IPS-18c (cell line): ENCODE results near the gene ATG5.
"Not testable (repeated sequence)": the region's sequence is repeated elsewhere in the genome, so short reads cannot be mapped to it uniquely, and the experiment has no call there.

ENCODE experiments used
- H3K4me3 ChIP-seq: 2 replicates; pipeline ENCODE4 v1.7.0; 2013; ENCODE audit warnings: low read depth, mild to moderate bottlenecking, low read length, moderate library complexity; ENCODE audit not compliant: insufficient read depth
- H3K9me3 ChIP-seq: one replicate; pipeline ENCODE4 v1.6.1; 2013; ENCODE audit warnings: mild to moderate bottlenecking, low read length, moderate library complexity; ENCODE audit not compliant: control insufficient read depth, insufficient read depth

Gene ATG5

DNA sequence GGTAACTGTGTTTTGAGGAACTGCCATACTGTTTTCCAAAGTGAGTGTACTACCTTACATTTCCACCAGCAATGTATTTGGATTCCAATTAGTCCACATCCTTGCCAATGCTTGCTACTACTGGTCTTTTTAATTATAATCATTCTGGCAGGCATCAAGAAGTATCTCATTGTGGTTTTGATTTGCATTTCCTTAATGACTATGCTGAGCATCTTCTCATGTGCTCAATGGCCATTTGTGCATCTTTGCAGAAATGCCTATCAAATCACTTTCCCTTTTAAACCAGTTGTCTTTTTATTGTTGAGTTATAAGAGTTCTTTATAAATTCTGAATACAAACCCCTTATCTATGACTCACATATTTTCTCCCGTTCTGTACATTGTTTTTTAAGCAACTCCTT, 75.9 kb downstream of the ATG5 start:
- H3K4me3 ChIP-seq = no peak overlapping the region

DNA sequence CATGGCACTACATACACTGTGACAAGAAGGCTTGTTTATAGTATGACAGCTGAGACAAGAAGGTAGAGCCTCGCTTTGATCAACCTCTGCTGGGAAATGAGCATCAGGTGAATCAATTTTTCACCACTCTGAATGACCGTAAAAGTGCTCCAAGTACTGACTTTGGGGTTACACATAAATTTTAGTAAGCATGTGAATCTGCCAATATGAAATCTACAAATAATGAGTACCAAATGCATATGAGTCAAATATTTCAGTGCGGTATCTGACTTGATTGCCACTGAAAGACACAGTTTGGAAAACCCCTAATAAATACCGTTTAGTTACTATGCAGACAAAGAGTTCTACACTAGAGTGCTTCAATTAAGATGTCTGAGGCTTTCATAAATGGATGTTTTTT, 77.8 kb downstream of the ATG5 start:
- H3K9me3 ChIP-seq = no peaks in the 10 kb centered on the region
- H3K4me3 ChIP-seq = no peak overlapping the region

More for the DNA sequence above, 75.9 kb downstream of the ATG5 start:
- no peaks in the 10 kb centered on the region for H3K9me3 ChIP-seq

DNA sequence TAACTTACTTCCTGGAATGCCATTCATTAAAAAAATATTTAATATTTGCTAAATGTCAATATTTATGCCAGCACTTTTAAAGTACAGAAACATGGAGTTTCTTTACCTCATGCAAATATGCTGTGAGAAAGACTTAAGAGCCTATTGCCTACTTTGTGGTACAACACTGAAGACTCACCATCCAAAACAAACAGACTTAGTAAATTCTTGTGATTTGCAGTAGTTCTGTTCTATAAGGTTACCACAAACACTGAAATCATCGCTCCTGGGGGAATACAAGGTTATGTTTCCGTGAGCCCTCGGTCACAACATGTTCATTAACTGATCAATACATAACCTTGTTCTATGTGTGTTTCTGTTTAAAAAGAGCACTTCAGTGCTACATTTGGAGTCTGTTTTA, 78.3 kb downstream of the ATG5 start:
- Histone ChIP-seq H3K4me3 (no peak overlapping the region), H3K9me3 (no peaks in the 10 kb centered on the region)

DNA sequence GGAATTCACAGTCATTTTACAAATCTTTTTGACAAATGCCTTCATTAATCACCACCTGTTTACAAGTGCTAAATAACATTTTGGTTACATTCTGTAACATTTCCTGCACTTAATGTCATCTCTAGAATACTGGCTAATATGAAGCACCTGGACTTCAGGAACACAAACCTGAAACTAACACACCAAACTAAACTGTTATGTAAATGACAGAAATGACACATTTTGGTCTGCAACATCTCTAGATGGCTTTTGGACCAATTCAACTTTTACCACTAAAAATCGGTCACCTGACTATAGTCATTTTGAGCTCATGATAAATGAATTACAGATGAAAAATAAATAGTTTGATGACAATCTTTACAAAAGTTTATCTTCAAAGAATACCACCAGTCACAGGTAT, 80.6 kb downstream of the ATG5 start:
- no peak overlapping the region for H3K4me3 ChIP-seq
- H3K9me3 ChIP-seq = no peaks in the 10 kb centered on the region

DNA sequence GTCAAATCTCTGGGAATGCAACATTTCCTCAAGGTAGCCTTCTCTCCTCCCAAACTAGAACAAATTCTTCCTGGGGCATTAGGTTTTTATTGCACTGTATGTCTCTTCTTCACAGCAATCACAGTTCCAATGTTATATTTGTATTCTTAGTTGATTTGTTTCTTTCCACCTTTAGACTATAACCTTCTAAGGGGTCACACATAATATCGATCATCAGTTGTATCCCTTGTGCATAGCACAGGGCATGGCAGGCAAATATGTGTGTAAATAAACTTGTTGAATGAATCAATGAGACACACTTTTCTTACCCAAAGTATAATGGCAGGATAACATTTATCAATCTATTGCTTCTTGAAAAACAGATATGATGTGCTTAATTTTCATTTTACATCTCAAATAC, 81.0 kb downstream of the ATG5 start:
- H3K9me3 ChIP-seq = no peaks in the 10 kb centered on the region

DNA sequence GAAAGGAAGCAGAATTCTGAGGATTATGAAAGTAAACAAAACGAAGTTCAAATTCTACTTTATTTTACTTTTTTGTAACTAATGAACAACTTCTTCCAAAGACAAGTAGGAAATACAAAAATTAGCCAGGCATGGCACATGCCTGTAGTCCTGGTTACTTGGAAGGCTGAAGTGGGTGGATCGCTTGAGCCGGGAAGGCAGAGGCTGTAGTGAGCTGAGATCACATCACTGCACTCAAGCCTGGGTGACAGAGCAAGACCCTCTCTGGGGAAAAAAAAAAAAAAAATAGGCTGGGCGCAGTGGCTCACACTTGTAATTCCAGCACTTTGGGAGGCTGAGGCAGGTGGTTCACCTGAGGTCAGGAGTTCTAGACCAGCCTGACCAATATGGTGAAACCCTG, 82.3 kb downstream of the ATG5 start:
- Histone ChIP-seq H3K9me3 (no peaks in the 10 kb centered on the region), H3K4me3 (no peak overlapping the region)

More for the DNA sequence above, 81.0 kb downstream of the ATG5 start:
- no peak overlapping the region for H3K4me3 ChIP-seq

DNA sequence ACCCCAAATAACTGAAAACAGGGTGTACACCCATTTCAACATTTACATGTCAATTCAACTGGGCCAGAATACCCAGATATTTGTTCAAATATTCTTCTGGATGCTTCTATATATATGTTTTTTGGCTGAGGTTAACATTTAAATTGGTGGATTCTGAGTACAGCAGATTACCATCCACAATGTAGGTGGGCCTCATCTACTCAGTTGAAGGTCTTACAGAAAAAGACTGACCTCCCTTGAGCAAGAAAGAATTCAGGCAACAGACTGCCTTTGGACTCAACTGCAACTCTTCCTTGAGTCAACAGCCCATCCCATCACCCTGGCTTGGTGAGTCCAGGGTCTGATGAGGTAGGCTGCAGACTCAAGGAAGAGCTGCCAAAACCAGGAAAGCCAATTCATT, 84.1 kb downstream of the ATG5 start:
- Histone ChIP-seq H3K4me3 (no peak overlapping the region), H3K9me3 (no peaks in the 10 kb centered on the region)

DNA sequence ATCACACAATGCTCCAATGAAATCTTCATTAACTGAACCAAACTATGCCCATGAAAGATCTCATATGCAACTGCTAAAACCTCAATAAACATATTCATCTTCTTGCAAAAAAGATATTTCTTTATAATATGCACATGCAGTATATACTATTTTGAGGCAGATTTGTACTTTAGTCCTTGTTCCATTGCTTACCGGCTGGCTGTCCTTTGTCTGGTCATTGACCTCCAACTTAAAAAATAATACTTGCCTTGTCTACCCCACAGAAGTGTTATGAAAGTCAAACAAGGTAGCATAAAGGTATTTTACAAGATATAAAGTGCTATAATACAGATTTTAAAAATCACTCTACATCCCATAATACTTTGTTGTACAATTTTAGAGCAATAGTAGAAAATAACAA, 88.3 kb downstream of the ATG5 start:
- Histone ChIP-seq H3K9me3 (no peaks in the 10 kb centered on the region), H3K4me3 (no peak overlapping the region)

DNA sequence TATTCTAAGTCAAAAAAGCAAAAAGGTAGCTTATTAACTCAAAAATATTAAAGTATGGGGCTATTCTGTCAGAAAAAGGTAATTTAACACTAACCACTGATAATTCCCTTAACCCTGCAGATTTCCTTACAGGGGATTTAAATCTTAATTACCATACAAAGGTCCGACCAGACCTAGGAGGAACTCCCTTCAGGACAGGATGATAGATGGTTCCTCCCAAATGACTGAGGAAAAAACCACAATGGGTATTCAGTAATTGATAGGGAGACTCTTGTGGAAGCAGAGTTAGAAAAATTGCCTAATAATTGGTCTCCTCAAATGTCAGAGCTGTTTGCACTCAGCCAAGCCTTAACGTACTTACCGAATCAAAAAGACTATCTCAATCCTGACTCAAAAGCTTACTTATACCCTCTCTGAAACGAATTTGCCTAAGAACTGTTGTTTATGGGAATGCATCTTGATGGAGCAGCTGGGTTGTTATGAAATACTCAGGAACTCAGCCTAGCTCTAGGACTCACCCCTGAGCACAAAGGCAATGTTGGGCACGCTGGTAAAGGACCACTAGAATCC, 95.6 kb downstream of the ATG5 start:
- not testable (repeated sequence) for H3K9me3 ChIP-seq, H3K4me3 ChIP-seq

DNA sequence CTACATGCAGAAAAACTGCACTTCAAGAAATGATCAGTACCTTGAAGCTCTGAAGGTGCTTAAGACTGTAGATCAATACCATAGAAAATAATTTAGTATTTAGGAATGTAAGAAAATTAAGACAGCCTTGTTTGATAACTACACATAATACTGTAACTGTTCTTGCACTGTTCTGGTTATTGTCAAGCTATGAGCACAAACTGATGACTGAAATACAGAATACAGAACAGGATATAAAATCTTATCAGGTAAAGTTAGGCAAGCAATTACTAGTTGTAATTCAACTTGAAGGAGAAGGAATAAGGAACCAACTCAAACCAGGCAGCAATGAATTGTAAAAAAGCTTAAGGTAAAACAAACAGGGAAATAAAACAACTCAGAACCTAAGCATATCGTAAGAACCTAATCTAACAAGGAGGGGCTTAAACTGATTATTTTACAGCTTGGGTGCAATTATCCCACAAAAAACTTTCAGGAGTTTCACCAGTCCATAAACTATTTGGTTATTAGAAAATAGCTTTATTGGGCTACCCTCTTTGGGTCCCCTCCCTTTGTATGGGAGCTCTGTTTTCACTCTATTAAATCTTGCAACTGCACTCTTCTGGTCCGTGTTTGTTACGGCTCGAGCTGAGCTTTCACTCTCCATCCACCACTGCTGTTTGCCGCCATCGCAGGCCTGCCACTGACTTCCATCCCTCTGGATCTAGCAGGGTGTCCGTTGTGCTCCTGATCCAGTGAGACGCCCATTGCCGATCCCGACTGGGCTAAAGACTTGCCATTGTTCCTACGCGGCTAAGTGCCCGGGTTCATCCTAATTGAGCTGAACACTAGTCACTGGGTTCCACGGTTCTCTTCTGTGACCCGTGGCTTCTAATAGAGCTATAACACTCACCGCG, 97.7 kb downstream of the ATG5 start:
- H3K9me3 ChIP-seq = peaks cover 2% of the 10 kb centered on the region
- H3K4me3 ChIP-seq = no peak overlapping the region

DNA sequence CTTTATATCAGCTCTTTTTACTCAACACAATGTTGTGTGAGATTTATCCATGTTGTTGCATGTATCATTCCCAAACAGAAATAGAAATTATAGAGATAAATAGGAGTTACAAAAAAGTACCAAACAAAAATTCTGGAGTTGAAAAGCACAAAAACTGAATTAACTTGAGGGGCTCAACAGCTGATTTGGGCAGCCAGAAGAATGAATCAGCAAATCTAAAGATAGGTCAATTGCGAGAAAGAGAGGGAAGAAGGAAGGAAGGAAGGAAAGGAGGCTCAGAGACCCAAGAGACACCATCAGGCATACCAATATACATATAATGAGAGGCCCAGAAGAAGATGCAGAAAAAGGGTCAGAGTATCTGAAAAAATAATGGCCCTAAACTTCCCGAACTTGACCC, 98.9 kb downstream of the ATG5 start:
- H3K9me3 ChIP-seq = peaks cover 2% of the 10 kb centered on the region
- no peak overlapping the region for H3K4me3 ChIP-seq

DNA sequence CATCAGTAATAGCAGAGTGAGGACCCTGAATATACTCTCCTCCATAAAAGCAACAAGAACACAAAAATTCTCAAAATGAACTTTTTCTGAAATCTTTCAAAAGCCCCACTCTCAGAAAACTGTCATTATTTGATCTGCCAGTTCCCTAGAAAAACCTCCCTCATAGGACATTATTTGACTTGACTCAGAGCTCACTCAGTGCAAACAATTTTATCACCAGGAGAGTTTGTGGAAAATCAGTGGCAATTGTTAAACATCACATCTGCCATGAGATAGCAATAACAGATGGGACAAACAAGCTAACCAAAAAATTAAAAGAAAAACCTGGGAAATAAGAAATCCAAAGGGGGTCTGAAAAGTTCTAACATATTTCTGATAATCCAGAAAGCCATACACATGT, 100.0 kb downstream of the ATG5 start:
- Histone ChIP-seq H3K9me3 (peaks cover 2% of the 10 kb centered on the region), H3K4me3 (no peak overlapping the region)

DNA sequence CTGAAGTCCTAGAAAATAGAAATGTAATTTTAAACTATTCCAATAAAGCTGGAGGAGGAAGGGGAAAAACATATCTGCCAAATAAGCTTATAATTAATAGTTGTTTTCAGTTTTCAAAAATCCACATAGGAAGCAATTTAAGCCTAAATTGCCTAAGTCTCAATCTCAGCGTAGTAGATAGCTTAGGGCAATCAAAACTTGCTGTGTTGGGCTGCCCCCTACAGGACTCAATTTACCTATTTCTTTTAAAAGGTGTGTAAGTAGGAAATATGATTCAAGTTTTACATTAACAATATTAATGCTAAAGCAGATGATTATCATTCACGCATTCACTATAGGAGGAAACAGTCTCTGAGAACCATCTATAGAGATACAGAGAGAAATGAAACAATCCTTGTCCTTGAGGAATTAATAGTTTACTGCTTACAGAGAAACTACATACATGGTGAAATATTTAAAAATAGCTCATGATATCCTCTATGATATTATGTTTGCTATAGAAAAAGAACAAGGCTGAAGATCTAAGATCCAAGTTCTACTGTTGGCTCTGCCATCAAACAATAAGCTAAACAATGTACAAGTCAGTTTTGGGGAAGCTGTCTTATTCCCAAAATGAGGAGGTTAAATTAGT, 102.1 kb downstream of the ATG5 start:
- no peak overlapping the region for H3K4me3 ChIP-seq
- peaks cover 2% of the 10 kb centered on the region for H3K9me3 ChIP-seq

DNA sequence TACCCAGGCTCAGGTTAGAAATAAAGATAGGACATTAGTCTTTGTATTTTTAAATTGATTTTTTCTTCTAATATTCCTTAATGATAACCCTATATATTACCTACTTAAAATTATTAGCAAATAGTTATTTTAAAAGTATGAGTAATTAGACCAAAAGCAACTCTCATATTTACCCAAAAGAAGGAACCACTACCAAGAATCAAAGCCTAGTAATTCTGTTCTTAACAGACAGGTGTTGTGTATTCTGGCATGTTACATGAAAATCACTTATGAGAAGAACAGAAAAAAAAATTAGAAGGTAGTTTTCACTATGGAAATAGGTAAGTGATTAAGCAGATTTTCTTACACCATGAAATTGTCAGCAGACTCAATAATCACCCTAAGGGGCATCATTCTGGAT, 105.1 kb downstream of the ATG5 start:
- H3K9me3 ChIP-seq = peaks cover under 1% of the 10 kb centered on the region

DNA sequence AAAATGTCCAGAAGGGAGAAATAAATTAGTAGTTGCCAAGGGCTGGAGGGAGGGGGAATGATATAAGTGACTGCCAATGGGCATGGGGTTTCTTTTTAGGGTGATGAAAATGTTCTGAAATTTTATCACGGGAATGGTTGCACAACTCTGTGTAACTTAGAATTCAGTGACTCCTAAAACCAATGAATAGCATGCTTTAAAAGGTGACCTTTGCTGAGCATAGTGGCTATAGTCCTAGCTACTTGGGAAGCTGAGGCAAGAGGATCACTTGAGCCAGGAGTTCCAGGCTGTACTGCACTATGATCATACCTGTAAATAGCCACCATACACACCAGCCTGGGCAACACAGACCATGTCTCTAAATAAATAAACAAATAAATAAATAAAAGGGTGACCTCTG, 109.0 kb downstream of the ATG5 start:
- no peaks in the 10 kb centered on the region for H3K9me3 ChIP-seq
- H3K4me3 ChIP-seq = no peak overlapping the region

More for the DNA sequence above, 105.1 kb downstream of the ATG5 start:
- no peak overlapping the region for H3K4me3 ChIP-seq

DNA sequence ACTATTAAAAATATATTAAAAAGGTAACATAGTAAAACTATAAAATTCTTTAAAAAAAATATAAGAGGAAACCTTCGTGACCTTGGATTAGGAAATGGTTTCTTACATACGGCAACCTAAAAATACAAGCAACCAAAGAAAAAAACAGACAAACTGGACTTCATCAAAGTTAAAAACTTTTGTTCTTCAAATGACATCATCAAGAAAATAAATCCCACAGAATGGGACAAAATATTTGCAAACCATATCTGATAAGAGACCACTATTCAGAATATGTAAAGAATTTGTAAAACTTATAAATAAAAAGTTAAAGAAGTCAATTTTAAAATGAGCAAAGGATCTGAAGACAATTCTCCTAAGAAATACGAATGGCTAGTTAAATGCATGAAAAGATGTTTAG, 110.0 kb downstream of the ATG5 start:
- H3K9me3 ChIP-seq = no peaks in the 10 kb centered on the region
- no peak overlapping the region for H3K4me3 ChIP-seq

DNA sequence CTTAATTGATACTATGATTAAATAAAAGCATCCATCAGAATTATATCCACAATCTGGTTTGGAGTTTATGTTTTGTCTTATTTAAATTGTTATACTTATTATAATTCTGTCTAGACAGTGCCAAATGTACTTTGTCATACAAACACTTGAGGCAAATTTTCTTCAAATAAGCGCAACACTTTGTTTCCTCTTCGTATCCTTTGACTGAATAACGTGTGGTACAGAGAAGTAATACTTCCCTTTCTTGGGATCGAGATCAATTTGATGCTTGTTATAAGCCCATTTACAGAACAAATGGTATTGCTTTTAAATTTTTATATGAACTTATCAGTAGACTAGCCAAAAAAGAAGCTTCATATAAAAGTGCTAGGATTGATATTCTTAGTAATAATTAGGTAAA, 111.0 kb downstream of the ATG5 start:
- Histone ChIP-seq H3K9me3 (no peaks in the 10 kb centered on the region), H3K4me3 (no peak overlapping the region)

DNA sequence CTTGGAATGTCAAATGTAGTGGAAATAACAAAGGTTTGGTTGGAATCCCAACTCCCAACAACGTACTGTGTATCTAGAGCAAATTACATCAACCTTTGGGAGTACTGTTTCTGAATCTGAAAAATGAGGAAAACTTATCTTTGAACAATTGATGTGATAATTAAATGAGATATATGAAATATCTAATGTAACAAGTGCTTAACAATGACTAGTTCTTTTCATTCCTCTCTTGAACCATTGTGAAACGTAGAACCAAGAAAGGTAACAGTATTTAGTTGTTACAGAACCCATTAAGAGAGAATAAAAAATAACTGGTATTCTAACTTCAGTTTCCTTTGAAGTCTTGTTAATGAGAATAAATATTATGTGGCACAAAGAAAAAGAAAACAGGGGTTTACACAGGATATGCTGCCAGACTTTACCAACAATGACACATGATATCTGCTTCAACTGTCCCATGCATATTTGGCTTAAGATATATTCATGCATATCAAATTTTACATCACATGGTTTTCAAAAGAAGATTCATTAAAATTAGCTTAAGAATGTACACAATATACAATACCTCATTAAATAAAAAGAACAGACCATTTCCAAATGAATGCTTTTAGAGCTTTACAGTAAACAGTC, 111.8 kb downstream of the ATG5 start:
- H3K9me3 ChIP-seq = no peaks in the 10 kb centered on the region

More for the DNA sequence above, 111.8 kb downstream of the ATG5 start:
- H3K4me3 ChIP-seq = no peak overlapping the region
